Testis (tissue), 3 donors: ENCODE results near the gene SNED1. TPM values are rescaled to one million over a fixed set of nuclear protein-coding genes. Genes with fewer than 3 reads are reported as not detected.

Experiments
- DNase-seq: peaks from one replicate; pipeline ENCODE4 v3.0.0-alpha.2; 2019
- H3K27ac ChIP-seq, 2 donors: fragments of 200-600 bp; sonication (generic); one replicate each; pipeline ENCODE4 v1.5.1; 2019
- H3K27me3 ChIP-seq: fragments of 200-600 bp; sonication (generic); one replicate; pipeline ENCODE4 v1.5.1; 2019
- H3K36me3 ChIP-seq: fragments of 200-600 bp; sonication (generic); one replicate; pipeline ENCODE4 v1.5.1; 2017; ENCODE audit warnings: low read depth; ENCODE audit errors: missing control alignments
- H3K4me1 ChIP-seq: fragments of 200-600 bp; sonication (generic); one replicate; pipeline ENCODE4 v1.5.1; 2019
- H3K4me3 ChIP-seq, 2 donors: fragments of 200-600 bp; sonication (generic); one replicate each; pipeline ENCODE4 v1.5.1; 2017 to 2019
- H3K9me3 ChIP-seq: fragments of 200-600 bp; sonication (generic); one replicate; pipeline ENCODE4 v1.5.1; 2017
- POLR2A ChIP-seq: fragments of 450-650 bp; IDR thresholded peaks from one replicate; pipeline ENCODE4 v1.6.1; 2017; ENCODE audit warnings: antibody characterized with exemption, mild to moderate bottlenecking, moderate library complexity
- WGBS, 2 donors: methylation state at CpG; one replicate each; pipeline ENCODE4 v1.1.5; 2018; 5-methylcytosine and 5-hydroxymethylcytosine counted together
- intact Hi-C: fragments of 100-400 bp; cut with DNase I; formaldehyde crosslinking; loops from one replicate; pipeline ENCODE4 v1.15.1; 2023; ENCODE audit warnings: low total_unique reads
- polyA plus RNA-seq: library from polyadenylated mRNA; stranded (reverse); fragments of 350-450 nt; fragmentation: Illumina TruSeq; extraction: RNeasy Lipid Tissue Mini Kit (QIAGEN cat#74804); gene quantifications from one replicate; pipeline ENCODE4 v1.2.3, GENCODE V29; 2014; ENCODE audit warnings: low read depth, low replicate concordance; ENCODE audit not compliant: insufficient read depth
- total RNA-seq, 2 donors: library from RNA; depleted of rRNA; stranded (reverse); fragments of >200 nt; gene quantifications; one replicate each; pipeline ENCODE4 v1.2.3, GENCODE V29; 2016
- TF ChIP-seq, protein P1 (sequence below), 3 experiments: fragments of 450-650 bp in 2 of 3; fragments of 200-600 bp in 1 of 3; sonication (generic) in 1 of 3; IDR thresholded peaks; one replicate each; pipeline ENCODE4 v1.5.1; 2016 to 2019; ENCODE audit warnings: antibody characterized with exemption in 3 of 3, mild to moderate bottlenecking in 2 of 3, moderate library complexity in 1 of 3

The SNED1 gene
- total and polyA plus RNA-seq, 3 donors from 2014 or later, result 15.8 to 107 (median 82.7) TPM

DNA sequence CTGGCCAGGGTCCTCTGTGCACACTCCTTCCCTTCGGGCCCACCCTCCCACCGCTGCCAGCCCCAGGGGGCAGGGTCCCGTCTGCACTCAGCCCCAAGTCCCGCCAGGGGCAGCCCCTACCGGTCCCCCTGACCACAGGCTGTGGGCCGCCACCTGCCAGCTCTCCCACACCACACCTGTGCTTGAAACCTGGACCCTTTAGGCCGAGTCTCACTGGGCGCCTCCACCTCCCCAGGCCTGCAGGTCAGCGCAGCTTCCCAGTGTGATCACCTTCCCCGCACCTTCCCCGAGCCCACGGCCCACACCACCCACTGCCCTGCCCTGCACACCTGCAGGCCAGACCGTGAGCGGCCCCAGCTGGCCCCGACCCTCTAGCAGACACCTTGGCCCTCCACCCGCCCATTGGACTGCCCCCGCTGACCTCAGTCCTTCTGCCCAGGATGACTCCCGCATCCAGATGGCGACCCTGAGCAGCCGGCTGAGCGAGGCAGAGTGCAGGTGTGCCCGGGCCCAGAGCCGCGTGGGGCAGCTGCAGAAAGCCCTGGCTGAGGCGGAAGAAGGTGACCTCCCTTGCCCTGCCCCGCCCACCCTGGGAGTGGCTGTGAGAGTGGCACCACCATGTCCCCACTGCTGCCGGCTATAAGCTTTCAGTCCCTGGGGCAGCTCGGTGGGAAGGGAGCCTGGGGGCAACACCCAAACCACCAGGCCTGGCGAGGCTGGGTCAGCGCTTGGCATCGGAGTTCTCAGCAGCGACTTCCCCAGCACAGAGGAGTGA, 31.3 kb upstream of the SNED1 start:
- Histone ChIP-seq H3K27me3 (no peaks in the 10 kb centered on the region), H3K27ac (no peak overlapping the region), H3K4me1 (peaks cover 32% of the 10 kb centered on the region), H3K36me3 (no peaks in the 10 kb centered on the region), H3K9me3 (no peaks in the 10 kb centered on the region), H3K4me3 (no peak overlapping the region)
- 86 to 96% methylated on average over 24 to 31 of the region's 32 CpGs for WGBS, 2 donors
- DNase-seq, result no peak
- intact Hi-C loops, result no loop called here
- TF ChIP-seq, protein P1, sequence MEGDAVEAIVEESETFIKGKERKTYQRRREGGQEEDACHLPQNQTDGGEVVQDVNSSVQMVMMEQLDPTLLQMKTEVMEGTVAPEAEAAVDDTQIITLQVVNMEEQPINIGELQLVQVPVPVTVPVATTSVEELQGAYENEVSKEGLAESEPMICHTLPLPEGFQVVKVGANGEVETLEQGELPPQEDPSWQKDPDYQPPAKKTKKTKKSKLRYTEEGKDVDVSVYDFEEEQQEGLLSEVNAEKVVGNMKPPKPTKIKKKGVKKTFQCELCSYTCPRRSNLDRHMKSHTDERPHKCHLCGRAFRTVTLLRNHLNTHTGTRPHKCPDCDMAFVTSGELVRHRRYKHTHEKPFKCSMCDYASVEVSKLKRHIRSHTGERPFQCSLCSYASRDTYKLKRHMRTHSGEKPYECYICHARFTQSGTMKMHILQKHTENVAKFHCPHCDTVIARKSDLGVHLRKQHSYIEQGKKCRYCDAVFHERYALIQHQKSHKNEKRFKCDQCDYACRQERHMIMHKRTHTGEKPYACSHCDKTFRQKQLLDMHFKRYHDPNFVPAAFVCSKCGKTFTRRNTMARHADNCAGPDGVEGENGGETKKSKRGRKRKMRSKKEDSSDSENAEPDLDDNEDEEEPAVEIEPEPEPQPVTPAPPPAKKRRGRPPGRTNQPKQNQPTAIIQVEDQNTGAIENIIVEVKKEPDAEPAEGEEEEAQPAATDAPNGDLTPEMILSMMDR (IDR thresholded peaks at IDR 0.05), result no peak
- TF ChIP-seq POLR2A, result no peak

DNA sequence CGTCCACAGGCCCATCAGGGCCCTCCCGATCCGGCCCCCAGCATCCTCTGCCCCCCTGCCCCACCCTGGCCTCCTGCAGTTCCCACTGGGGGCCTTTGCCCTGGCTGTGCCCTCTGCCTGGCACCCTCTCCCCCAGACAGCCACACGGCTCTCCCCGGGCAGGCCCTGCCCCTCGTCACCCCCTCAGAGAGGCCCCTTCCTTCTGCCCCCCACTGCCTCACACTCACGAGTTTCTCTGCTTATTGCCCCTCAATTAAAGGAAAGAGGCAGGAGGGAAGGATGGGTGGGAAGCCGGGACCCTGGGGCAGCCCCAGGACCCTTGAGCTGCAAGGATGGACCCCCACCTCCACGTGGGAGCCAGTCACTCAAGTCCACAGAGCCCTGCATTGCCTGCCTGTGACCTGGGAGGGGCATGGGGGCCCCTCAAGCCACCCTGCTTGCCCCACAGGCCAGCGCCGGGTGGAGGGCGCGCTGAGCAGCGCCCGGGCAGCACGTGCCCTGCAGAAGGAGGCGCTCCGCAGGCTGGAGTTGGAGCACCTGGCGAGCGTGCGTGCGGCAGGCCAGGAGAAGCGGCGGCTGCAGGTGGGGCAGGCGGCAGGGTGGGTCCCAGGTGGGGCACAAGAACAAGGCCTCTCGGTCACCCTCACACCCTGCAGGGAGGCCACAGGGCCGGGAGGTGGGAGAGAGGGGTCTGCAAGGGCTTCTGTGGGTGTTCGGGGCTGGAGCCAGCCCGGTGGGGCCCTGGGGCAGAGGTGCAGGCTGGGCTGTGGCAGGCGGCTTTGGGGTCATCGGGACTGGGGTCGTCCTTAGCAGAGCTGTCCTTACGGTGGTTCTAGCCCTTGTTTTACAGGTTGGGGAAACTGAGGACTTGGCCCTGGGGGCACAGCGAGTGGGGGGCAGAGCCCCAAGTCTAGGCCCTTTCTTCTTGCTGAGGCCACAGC, 30.5 kb upstream of the SNED1 start:
- DNase-seq, result no peak
- Histone ChIP-seq H3K27ac (no peak overlapping the region), H3K27me3 (no peaks in the 10 kb centered on the region), H3K36me3 (no peaks in the 10 kb centered on the region), H3K4me3 (no peak overlapping the region), H3K9me3 (no peaks in the 10 kb centered on the region), H3K4me1 (peaks cover 31% of the 10 kb centered on the region)
- intact Hi-C loops, result no loop called here
- WGBS, 2 donors, result 92 to 95% methylated on average over 28 to 34 of the region's 34 CpGs
- TF ChIP-seq, protein P1 (IDR thresholded peaks at IDR 0.05), result no peak
- TF ChIP-seq POLR2A, result no peak

DNA sequence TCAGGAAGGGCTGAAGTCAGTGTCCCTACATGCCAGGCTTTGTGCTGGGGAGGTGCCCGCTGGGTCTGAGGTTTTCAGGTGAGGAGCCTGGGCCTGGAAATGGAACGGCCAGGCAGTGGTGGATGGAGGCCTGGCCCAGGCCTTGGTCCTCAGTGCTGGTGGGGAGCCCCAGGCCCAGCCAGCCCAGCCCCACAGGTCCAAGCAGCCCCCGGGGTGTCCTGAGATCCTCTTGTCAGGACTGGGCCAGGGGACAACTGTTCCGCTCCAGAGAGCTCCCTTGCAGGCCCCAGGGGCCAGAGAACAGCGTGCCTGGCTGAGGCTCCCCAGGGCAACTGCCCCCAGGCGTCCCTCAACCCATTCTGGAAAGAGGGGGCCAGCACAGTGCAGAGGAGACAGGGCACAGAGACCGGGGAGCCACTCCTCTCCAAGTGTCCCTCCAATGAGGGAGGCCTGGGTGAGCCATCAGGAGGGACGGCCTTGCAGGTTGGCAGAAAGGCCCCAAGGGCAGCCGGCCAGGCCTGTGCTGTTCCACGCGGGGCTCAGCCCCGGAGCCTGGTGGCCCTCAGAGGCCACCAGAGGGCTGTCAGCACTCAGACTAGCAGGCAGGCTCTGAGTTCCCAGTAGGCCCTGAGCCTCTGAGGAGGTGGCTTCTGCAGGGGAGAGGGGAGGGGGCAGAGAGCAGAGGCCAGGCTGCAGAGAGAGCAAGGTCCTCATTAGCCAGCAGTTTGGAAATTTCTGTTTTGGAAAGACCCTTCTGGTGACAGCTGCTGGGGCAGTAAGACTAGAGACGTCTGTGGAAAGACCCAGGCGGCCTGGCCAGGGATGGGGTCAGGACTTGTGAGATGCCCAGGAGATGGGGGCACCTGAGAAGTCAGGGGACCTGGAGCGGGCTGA, 29.4 kb upstream of the SNED1 start:
- no peak overlapping the region for H3K27ac ChIP-seq
- no peak for DNase-seq
- no peak overlapping the region for H3K4me3 ChIP-seq
- H3K9me3 ChIP-seq, result no peaks in the 10 kb centered on the region
- peaks cover 33% of the 10 kb centered on the region for H3K4me1 ChIP-seq
- intact Hi-C loops, result no loop called here
- TF ChIP-seq POLR2A, result no peak
- TF ChIP-seq, protein P1 (IDR thresholded peaks at IDR 0.05), result no peak
- no peaks in the 10 kb centered on the region for H3K36me3 ChIP-seq
- WGBS, 2 donors, result 53 to 78% methylated on average over 8 to 15 of the region's 15 CpGs
- H3K27me3 ChIP-seq, result no peaks in the 10 kb centered on the region

DNA sequence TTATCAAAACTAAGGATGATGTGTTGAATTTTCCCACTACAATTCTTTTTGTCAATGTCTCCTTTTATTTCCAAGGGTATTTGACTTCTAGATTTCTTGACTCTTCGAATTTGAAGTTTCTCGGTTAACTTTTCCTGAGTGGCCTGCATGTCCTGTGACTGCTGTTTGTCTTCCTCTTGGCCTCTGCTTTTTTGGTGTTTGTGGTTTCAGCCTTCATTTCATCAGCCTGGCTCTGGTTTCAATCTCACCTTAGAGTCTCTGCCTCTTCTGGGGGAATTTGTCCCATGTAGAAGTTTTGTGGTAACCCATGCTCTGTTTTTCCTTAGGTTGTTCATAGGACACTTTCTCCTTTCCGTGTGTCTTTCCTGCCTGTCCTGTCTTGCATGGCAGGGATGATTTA, 28.3 kb upstream of the SNED1 start:
- Histone ChIP-seq H3K9me3 (no peaks in the 10 kb centered on the region), H3K27ac (no peak overlapping the region), H3K27me3 (no peaks in the 10 kb centered on the region), H3K4me3 (no peak overlapping the region), H3K4me1 (peaks cover 23% of the 10 kb centered on the region), H3K36me3 (no peaks in the 10 kb centered on the region)
- no peak for DNase-seq
- TF ChIP-seq POLR2A, result no peak
- TF ChIP-seq, protein P1 (IDR thresholded peaks at IDR 0.05), result no peak
- 92 to 97% methylated on average over 3 of the region's 3 CpGs for WGBS, 2 donors
- intact Hi-C loops, result no loop called here
